Measurements from ENCODE around the gene PCDH12. TPM values are rescaled to one million over a fixed set of nuclear protein-coding genes. Genes with fewer than 3 reads are reported as not detected.

PCDH12 gene
- total RNA-seq, 1 experiment from 2014 or later = 0.15 TPM

GRCh38 chr5:141950207-141951005, 7.6 kb downstream of the PCDH12 start:
- Histone ChIP-seq H3F3A (ENCODE audit: low read length, unreplicated experiment) (no peaks in the 10 kb centered on the region), H3K27ac (ENCODE audit: low read length) (no peak overlapping the region), H3K4me3 (ENCODE audit: low read length) (no peak overlapping the region), H3K79me2 (ENCODE audit: low read length) (no peaks in the 10 kb centered on the region), H3K9me3 (ENCODE audit: low read length) (no peaks in the 10 kb centered on the region), H3K9me2 (replicated peaks; ENCODE audit: low read length) (no peaks in the 10 kb centered on the region), H3K4me1 (ENCODE audit: insufficient read depth, low read length) (no peaks in the 10 kb centered on the region), H3K9ac (ENCODE audit: low read length) (no peak overlapping the region), H2AFZ (ENCODE audit: low read length) (no peak overlapping the region), H3K36me3 (ENCODE audit: low read depth, low read length) (no peaks in the 10 kb centered on the region), H3K4me2 (ENCODE audit: low read length) (no peak overlapping the region), H4K20me1 (ENCODE audit: low read length) (no peaks in the 10 kb centered on the region), H3K27me3 (ENCODE audit: low read length) (no peaks in the 10 kb centered on the region)
- intact Hi-C loops (cut with micrococcal nuclease) = no loop called here
- BruUV-seq (replicated peaks) = no TSS peak
- no peak for ATAC-seq
- no peak for TF ChIP-seq EZH2phosphoT487 (IDR thresholded peaks at IDR 0.05; ENCODE audit: borderline replicate concordance, low read length)
- TF ChIP-seq CTCF (conservative IDR thresholded peaks at IDR 0.05; ENCODE audit: low read depth, low read length) = no peak
- ChIA-PET POLR2A (ENCODE audit: unreplicated experiment) (no interaction called here), CTCF (no interaction called here)
- DNase-seq = no peak

GRCh38 chr5:141949511-141949910, 8.5 kb downstream of the PCDH12 start:
- Histone ChIP-seq H3K36me3 (ENCODE audit: low read depth, low read length) (no peaks in the 10 kb centered on the region), H3K4me1 (ENCODE audit: insufficient read depth, low read length) (no peaks in the 10 kb centered on the region), H3K4me3 (ENCODE audit: low read length) (no peak overlapping the region), H3K4me2 (ENCODE audit: low read length) (no peak overlapping the region), H3K9ac (ENCODE audit: low read length) (no peak overlapping the region), H3K27me3 (ENCODE audit: low read length) (no peaks in the 10 kb centered on the region), H3F3A (ENCODE audit: low read length, unreplicated experiment) (no peaks in the 10 kb centered on the region), H2AFZ (ENCODE audit: low read length) (no peak overlapping the region), H3K27ac (ENCODE audit: low read length) (no peak overlapping the region), H3K9me2 (replicated peaks; ENCODE audit: low read length) (no peaks in the 10 kb centered on the region), H3K9me3 (ENCODE audit: low read length) (no peaks in the 10 kb centered on the region), H4K20me1 (ENCODE audit: low read length) (no peaks in the 10 kb centered on the region), H3K79me2 (ENCODE audit: low read length) (no peaks in the 10 kb centered on the region)
- intact Hi-C loops (cut with micrococcal nuclease) = no loop called here
- ChIA-PET POLR2A (ENCODE audit: unreplicated experiment) (no interaction called here), CTCF (interaction anchor here (0.7 kb wide), 1 partner anchor 856 kb away, joined by 3 read pairs; no protein-coding TSS in a partner anchor)
- no peak for DNase-seq
- ATAC-seq = no peak
- no peak for TF ChIP-seq EZH2 (IDR thresholded peaks at IDR 0.05; ENCODE audit: low read length, unreplicated experiment)
- no peak for TF ChIP-seq CTCF (conservative IDR thresholded peaks at IDR 0.05; ENCODE audit: low read depth, low read length)
- TF ChIP-seq EZH2phosphoT487 (IDR thresholded peaks at IDR 0.05; ENCODE audit: borderline replicate concordance, low read length) = no peak
- BruUV-seq (replicated peaks) = no TSS peak

- Histone ChIP-seq H3K9me3 (ENCODE audit: low read length) (no peaks in the 10 kb centered on the region), H3K27ac (ENCODE audit: low read length) (no peak overlapping the region), H3K4me2 (ENCODE audit: low read length) (no peak overlapping the region), H3K4me1 (ENCODE audit: insufficient read depth, low read length) (no peaks in the 10 kb centered on the region), H3F3A (ENCODE audit: low read length, unreplicated experiment) (no peaks in the 10 kb centered on the region), H3K9me2 (replicated peaks; ENCODE audit: low read length) (no peaks in the 10 kb centered on the region), H3K36me3 (ENCODE audit: low read depth, low read length) (no peaks in the 10 kb centered on the region), H3K27me3 (ENCODE audit: low read length) (no peaks in the 10 kb centered on the region), H3K4me3 (ENCODE audit: low read length) (no peak overlapping the region), H2AFZ (ENCODE audit: low read length) (no peak overlapping the region), H3K79me2 (ENCODE audit: low read length) (no peaks in the 10 kb centered on the region), H4K20me1 (ENCODE audit: low read length) (no peaks in the 10 kb centered on the region), H3K9ac (ENCODE audit: low read length) (no peak overlapping the region)
- DNase-seq (no peak), ATAC-seq (no peak)
- no peak for TF ChIP-seq CTCF (conservative IDR thresholded peaks at IDR 0.05; ENCODE audit: low read depth, low read length)
- no peak for TF ChIP-seq EZH2phosphoT487 (IDR thresholded peaks at IDR 0.05; ENCODE audit: borderline replicate concordance, low read length)
- TF ChIP-seq EZH2 (IDR thresholded peaks at IDR 0.05; ENCODE audit: low read length, unreplicated experiment) = no peak
- ChIA-PET CTCF (interaction anchor here (0.7 kb wide), 1 partner anchor 857 kb away, joined by 3 read pairs; no protein-coding TSS in a partner anchor), POLR2A (ENCODE audit: unreplicated experiment) (no interaction called here)
- intact Hi-C loops (cut with micrococcal nuclease) = no loop called here
- no TSS peak for BruUV-seq (replicated peaks)
Measured at GRCh38 chr5:141948812-141949211, 9.2 kb downstream of the PCDH12 start.
